ENCODE data around the gene SLC35F1. TPM values are rescaled to one million over a fixed set of nuclear protein-coding genes. Genes with fewer than 3 reads are reported as not detected.
"Not testable (repeated sequence)": the region's sequence is repeated elsewhere in the genome, so short reads cannot be mapped to it uniquely, and the experiment has no call there.

Gene SLC35F1
- total RNA-seq, 1 donor from 2014 or later = 0.48 TPM

DNA sequence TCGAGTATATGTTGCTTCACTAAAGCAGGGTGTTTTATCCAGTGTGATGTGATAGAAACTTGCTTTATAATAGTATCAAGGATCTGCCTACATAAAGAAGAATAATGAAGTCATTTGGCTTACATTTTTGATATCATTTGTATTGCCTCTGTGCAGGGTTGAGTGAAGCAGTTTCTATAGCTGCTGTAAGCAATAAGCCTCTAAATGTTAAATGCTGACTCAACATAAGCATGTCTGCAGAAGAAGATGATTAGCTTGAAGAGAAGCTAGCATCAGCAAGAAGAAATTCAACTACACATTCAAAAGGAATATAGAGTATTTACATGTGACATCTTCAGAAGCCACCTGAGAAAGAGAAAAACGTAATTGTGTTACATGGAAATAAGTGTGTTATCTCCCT lies 17.6 kb downstream of the SLC35F1 start:
- DNase-seq (ENCODE audit: low spot score) = no peak

DNA sequence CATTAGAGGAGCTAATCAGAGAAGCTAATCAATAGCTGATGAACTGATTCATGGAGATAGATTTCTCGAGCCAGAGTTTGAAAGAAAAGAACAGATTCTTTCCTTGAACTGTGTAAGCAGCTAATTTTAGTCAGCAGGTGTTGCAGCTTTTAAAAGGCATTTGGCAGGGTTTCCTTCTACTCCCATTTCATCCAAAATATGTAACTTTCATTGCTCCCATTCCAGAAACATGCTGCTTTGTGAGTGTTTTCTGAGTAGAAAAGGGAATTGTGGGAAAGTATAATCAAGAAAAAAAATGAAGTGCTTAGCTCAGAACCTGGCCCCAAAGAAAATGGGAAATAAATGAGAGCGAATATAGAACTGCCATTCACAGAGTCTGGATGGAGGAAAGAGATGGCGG lies 20.8 kb downstream of the SLC35F1 start:
- no peak for DNase-seq (ENCODE audit: low spot score)

DNA sequence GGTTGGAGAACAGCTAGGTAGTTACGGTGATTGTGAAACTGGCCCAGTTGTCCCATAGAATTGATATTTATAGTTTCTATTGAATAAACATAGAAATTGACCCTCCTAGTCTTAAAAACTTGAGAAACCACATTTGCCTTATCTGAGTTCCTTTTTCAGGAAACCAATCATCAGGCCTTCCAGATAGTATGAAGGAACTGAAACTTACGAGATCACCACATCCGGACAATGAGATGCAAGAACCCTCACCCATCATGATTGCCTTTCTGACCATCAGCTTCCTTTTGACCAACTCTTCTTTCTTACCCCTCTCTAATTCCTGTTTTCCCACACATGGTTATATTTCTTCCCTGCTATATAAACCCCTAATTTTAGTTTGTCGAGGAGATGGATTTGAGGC lies 21.8 kb downstream of the SLC35F1 start:
- DNase-seq (ENCODE audit: low spot score) = no peak

DNA sequence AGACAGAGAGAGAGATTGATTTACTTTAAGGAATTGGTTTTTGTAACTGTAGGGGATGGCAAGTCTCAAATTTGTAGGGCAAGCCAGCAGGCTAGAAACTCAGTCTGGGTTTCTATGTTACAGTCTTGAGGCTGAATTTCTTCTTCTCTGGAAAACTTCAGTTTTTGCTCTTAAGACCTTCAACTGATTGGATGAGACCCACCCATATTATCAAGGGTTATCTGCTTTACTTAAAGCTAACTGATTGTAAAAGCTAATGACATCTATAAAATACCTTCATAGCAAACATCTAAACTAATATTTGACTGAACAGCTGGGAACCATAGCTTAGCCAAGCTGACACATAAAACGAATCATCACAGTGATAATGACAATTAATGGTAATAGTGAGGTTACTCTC lies 22.4 kb downstream of the SLC35F1 start:
- no peak for DNase-seq (ENCODE audit: low spot score)

DNA sequence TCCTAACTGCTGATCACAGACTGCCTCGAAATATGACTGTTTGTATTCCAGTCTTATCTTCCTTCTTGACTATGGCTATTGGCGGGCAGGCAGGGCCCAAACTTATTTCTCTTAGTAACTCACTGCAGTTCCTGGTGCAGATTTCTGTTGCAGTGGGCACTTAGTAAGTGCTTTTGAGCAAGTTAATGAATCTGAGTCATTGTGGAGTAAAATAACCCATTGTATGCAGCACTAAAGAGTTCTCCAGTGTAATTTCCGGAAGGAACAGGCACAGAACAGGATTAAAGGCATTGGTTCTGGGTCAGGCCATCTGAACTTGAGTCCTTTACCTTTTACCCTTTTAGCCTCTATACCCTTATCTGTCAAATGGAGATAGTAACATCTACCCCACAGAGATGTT lies 23.6 kb downstream of the SLC35F1 start:
- no peak for DNase-seq (ENCODE audit: low spot score)

DNA sequence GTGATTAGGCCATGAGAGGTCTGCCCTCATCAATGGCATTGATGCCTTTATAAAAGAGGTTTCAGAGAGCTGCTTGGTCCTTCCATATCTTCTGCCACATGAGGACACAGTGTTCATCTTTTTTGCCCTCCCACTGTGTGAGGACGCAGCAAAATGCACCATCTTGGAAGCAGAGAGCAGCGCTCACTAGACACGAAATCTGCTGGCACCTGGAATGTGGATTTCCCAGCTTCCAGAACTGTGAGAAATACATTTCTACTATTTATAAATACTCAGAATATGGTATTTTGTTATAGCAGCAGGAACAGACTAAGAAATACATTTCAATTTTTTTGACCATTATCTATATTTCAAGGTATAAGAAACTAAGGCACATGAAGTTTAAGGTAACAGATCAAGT lies 24.9 kb downstream of the SLC35F1 start:
- no peak for DNase-seq (ENCODE audit: low spot score)

DNA sequence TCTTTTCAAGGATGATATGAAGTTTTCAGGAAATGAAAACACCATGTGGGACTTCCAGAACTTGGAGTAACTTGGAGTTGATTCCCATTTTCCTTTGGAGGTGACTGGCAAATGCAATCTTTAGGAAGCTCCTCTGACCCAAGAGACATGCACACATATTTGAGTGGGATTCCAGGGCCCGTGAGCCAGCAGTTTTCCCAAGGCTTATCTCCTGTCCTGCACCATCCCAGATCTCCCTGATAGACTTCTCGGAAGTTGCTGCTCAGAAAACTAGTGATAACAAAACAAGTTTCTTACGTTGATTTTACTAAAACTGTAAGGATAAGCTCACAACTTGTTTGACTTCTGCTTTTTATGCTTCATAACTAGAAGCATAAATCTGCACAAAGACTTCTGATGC lies 25.6 kb downstream of the SLC35F1 start:
- no peak for DNase-seq (ENCODE audit: low spot score)

DNA sequence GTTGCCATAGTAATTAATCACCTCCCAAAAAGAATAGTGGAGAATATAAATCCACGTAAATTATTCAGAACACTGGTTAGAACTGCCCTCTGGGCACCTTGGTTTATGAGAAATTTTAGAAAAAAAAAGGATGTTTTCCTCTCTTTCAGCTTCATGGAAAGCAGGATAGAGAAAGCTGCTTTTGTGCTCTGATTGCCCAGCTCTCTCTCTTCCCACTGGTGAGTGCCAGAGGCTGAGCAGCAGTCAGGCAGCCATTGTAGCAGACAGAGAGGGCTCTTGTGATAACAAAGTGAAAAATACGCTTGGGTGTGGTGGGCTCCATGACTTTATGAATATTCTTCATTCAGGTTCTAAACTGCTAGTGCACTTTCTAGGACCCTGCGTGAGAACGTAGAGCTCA lies 26.4 kb downstream of the SLC35F1 start:
- DNase-seq (ENCODE audit: low spot score) = no peak

DNA sequence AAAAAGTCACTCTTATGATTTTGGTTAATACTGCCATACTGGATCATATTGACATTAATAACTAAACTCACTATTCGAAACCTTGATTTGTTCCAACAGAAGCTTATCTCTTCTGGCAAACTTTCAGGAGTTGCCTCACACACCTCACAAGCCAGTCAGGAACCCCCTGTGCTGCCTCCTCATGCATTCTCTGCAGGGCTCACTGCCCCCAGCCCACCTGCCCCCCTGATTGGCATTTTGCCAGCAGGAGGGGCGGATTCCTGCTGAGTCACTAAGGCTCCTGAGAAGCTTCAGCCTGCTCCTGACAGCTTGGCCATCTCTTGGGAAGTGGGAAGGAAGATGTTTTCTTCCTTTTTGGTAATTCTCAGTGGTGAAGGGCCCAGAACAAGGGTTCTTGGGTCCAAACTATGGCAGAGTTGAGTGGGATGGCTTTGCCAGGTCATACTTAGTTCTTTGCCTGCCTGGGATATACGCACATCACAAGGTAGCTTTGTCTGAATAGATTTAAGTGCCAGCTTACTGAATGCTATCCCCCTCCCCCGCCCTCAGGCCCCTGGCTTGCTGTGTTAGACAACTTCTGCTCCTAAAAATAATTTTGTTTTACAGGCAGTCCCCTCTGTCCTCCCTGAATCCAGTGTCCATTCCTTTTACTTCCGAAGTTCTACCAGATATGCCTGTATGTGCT lies 31.4 kb downstream of the SLC35F1 start:
- DNase-seq (ENCODE audit: low spot score) = no peak

DNA sequence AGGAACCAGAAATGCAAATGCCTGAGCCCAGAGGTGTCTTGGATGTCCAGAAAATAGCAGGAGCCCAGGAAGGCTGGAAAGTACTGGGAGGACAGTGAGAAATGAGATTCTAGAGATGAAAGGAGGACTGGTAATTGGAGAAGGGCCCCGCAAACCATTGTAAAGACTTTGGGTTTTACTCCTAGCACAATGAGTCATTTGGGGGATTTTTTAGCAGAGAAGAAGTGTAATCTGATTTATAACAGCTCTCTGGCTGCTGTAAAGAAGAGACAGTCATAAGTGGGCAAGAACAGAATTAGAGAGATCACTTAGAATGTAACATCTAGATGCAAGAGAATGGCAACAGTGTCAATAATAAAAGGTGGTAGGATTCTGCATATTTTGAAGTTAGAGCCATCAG lies 40.2 kb downstream of the SLC35F1 start:
- DNase-seq (ENCODE audit: low spot score) = no peak

DNA sequence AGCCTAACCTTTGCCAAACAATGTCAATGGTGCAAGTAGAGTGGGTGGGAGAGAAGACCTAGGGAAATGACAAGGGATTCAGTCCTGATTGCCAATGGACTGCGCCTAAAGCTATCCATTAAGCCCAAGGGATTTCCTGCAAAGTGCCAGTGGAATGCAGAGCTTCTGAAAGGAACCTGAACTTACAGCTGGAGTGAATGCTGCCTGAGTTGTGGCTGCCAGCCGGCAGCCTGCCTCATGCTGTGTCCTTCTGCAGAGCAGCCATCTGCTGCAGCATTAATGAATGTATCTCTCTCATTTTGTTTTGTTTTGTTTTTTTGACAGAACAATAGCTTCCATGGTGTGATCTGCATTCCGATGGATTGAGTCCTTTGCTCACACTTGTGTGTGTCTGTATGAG lies 44.7 kb downstream of the SLC35F1 start:
- DNase-seq (ENCODE audit: low spot score) = no peak

DNA sequence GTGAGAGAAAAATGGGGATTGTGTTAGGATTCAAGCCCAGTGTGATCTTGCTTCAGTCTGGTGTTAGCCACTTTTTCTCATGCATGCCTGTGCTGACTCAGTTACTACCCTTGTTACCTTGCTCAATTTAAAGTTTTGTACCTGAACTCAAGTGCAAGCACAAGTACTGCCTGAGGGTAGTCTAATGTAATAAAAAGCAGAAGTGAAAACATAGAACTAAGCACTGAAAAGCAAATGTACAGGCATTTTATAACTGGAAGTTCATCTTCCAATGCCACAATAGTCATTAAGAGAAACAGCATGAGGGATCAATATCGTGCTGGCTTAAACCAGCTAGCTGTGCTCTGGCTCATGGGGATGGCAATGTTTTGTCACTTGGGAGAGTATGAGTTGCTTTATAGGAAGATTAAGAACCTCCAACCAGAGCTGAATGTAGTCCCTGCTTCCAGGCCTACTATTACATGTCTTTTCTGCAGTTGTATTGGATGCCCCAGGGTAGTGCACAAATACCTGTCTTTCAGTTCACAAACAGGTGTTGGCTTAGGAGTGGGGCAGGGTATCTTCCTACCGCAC lies 48.7 kb downstream of the SLC35F1 start:
- no peak for DNase-seq (ENCODE audit: low spot score)

DNA sequence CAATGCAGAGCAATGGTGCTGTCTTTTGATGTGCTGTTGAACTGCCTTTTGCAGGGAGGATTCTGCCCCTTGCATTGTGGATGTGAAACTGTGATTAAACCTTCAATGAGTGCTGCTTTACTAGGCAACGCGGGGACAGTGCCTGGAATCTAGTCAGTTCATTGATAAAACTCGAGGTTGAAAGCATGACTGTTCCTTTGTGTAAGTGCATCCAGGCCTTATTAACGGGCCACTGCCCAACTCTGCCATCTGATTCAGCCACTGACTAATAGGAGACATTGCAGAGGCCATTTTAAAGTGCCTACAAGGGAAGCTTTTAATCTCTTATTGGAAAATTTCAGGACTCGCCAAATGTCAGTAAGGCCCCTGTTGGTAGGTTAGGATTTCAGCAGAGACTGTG lies 49.3 kb downstream of the SLC35F1 start:
- DNase-seq (ENCODE audit: low spot score) = no peak

DNA sequence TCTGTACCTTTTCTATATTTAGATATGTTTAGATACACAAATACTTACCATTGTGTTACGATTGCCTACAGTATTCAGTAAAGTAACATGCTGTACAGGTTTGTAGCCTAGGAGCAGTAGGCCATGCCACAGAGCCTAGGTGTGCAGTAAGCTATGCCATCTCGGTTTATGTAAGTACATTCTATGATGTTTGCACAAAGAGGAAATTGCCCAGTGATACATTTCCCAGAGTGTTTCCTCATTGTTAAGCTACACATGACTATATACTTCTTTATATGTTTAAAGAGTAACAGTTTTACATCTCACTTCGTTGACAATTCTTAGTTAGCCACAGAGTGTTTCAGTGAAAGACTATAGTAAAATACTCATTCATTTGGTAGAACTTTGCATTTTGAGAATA lies 51.5 kb downstream of the SLC35F1 start:
- DNase-seq (ENCODE audit: low spot score) = no peak

DNA sequence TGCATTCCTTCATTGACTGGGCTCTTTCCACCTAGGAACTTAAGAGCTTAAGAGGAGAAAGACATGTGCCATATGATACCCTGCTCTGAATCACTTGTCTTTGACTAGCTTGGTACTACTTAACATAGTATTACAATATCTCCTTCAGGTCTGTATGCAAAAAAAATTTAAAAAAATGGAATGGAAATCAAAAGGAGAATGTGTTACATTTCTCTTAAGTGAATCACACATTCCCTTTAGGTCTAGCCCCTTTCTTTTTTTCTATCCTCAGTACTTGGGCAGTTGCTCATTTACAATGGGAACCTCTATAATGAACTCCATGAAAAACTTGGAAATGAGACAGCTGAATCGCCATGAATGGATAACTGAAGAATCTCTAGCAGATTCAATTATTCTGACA lies 53.8 kb downstream of the SLC35F1 start:
- no peak for DNase-seq (ENCODE audit: low spot score)

DNA sequence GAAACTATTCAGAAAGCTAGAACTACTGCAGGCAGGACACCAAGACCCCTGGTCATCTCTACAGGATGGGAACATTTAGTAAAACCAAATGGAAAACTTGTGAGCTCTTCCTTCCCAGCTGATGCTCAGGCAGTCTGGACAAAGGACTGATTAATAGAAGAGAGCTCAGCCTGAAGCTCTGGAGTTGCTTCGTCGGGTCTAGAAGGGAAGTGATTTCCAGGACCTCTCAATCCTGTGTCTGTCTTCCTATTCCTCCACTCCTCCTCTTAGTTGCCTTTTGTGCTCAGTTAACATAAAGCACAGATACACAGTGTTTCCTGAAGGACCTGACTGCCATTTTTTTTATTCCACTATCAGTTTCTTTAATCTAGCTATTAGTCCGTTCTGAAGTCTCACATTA lies 54.2 kb downstream of the SLC35F1 start:
- no peak for DNase-seq (ENCODE audit: low spot score)

DNA sequence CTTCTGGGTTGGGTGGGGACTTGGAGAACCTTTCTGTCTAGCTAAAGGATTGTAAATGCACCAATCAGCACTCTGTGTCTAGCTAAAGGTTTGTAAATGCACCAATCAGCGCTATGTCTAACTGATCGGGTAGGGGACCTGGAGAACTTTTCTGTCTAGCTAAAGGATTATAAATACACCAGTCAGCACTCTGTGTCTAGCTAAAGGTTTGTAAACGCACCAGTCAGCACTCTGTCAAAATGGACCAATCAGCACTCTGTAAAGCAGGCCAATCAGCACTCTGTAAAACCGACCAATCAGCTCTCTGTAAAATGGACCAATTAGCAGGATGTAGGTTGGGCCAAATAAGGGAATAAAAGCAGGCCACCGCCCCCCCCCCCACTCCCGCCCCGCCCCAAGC lies 58.7 kb downstream of the SLC35F1 start:
- DNase-seq (ENCODE audit: low spot score) = not testable (repeated sequence)

DNA sequence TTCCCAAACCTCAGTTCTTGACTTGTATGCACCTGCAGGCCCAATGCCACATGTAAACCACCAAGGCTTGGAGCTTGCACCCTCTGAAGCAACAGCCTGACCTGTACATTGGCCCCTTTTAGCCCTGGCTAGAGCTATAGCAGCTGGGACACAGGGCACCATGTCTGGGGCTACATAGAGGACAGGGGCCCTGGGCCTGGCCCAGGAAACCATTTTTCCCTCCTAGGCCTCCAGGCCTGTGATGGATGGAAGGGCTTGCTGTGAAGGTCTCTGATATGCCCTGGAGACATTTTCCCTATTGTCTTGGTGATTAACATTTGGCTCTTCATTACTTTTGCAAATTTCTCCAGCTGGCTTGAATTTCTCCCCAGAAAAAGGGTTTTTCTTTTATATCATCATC lies 64.6 kb downstream of the SLC35F1 start:
- DNase-seq (ENCODE audit: low spot score) = no peak

DNA sequence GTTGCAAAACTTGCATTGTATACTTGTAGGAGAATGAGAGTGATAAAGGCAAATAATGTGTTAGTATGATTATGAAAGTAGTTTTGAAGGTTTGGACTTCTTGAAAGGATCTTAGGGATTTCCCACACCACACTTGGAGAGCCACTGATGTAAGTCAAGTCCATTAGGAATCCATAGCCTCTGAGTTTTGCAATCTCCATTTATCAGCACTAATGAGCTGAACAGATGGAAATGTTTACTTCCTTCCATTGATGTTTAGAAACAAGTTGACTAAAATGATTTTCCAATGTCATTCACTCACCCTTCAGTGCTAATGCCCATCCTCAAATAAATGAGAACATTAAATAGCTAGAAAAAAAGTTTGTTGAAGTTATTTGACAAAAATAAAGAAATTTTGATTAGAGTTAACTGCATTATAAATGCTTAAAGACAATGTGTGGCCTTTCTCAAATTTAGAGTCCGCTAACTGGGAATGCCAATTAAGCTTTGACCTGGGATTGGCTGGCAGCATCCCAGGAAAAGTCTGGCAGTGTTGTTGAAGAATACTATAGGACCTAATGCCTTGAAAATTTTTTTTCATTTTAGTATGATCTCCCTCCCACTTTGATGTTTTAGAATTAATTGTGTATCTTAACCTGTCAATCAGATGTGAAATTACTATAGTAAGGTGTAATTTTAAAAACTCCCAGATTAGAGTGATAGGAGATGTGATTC lies 68.0 kb downstream of the SLC35F1 start:
- no peak for DNase-seq (ENCODE audit: low spot score)

DNA sequence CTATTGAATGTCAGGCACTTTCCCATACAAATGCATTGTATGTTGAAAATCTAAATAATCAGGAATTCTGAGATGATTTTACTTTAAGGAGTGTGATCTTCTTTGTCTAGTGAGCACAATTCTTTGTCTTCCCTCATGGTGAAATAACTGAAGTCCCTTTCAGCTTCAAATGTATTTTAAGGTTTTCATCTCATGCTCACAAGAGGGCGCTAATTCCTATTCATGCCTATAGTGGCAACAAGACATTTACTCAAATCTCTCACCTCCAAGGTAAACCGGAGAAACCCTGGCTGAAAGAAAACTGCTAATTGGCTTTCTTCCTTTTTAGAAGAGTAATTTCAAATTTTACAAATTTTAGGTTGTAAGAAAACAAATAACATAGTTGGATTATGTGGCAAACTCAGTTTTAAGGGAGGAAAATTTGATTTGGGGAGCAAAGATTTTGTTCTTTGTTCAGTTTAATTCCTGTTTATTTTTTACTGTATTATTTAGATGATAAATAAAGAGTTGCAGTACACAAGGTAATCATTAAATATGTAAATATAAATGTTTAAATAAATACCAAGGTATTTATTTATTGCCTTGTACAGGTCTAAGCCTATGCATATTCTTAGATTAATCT lies 69.1 kb downstream of the SLC35F1 start:
- DNase-seq (ENCODE audit: low spot score) = no peak

DNA sequence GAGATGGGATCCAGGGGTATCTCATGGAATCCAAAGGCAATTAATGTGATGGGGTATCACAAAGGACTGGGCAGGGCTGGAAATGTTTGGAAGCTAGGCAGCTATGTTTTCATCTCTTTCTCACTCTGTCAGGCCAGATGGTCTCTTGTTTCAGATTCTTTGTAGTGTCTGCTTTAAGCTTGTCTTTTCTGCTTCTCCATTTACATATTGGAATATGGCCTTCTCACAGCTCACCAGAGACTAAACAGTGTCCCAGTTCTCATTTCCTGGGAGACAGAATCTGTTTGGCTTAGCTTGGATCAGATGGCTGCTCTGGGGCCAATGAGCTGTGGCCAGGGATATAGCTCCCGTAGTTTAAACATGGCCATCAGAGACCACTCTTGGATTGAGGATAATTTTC lies 78.9 kb downstream of the SLC35F1 start:
- DNase-seq (ENCODE audit: low spot score) = no peak

DNA sequence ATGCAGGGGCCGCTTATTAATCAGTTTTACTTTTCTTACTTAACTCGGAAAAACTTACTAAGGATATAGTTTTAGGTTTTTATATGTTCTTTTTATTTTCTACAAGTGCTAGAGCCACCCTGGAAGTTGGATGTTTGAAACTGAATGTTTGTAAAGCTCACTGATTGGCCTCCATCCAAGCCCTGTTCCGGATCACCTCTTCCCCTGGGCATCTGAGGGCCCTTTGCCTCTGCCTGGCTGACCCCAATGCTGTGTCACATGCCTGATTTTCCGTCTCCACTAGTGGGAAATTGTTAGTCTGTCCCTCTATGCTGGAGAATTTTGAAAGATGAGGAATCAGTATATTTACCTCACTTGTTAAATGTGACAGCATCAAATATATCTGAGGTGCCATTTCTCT lies 79.3 kb downstream of the SLC35F1 start:
- DNase-seq (ENCODE audit: low spot score) = no peak

Measured in mesenteric fat pad (tissue), 1 donor.